ENCODE data around the gene ESPL1.

The ESPL1 gene

DNA sequence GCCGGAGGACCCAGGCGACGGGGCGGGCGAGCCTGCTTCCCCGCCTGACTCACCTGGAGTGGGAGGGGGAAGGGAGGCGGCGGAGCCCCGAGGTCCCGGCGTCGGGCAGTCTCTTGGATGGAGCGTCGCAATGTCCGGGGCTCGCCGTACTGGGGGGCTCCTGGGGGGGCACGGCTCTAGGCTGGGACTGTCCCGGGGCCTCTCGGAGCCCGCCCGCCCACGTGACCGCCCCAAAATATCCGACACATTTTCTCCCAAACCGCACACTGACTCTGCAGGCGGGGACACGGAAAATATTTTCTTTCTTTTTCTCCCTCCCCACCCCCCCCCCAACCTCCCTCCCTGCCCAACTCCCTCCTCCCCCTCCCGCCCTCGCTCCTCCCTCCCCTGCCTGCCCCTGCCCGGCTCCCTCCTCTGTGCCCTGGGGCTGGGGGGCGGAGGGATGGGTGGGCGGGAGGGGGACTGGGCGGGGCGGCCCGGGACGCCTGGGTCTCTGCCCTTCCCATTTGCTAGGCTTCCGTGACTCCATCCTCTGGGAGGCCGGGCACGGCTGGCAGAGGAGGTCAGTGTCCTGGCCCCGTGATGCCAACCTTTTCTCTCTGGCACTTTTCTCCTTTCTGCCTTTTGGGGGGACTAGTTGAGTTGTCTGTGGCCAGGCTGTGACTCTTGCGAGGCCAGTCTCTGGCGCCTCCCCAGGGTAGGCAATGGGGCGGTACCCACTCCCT is 36.0 kb upstream of the ESPL1 start, which contains the start of gene RARG:
Gene RARG (minus strand): TSS at position 289 of the 725 bp plus-strand sequence. CDS start 4,664 bp downstream, outside the sequence.
- DNase-seq (ENCODE audit: low spot score), result no peak

DNA sequence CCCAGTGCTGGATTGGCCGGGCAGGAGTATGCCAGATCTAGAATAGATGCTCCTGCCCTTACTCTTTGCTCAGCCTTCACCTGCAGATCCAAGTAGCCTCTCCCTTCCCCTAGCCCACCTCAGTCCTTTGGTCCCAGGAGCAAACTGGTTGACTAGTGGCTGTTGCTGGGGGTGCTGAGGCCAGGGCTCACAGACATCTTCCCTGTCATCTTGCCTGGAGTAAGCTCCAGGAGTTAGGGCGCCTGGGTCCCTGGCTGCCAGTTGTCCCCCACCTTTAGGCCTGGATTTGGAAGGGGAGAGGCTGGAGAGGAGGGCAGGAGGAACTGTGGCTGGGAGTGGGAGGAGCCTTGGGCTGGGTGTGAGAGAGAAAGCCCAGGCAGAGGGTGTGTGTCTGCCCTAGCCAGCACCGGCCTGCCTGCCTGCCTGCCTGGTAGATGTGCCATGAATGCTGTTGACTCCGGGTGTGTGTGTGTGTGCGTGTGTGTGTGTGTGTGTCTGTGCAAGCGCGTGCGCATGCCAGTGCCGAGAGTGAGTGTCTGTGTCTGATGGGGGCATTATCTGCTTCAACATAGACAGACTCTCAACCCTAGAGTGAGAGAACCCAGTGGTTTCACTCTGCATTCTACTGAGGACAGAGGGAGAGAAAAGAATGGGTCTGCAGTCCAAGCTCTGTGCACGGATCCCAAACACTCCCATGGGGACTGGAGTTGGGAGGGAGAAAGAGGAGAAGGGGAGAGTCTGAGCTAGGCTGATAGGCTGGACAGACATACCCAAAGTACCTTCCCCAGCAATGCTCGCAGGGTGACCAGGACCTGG is 35.2 kb upstream of the ESPL1 start:
- DNase-seq (ENCODE audit: low spot score), result no peak

DNA sequence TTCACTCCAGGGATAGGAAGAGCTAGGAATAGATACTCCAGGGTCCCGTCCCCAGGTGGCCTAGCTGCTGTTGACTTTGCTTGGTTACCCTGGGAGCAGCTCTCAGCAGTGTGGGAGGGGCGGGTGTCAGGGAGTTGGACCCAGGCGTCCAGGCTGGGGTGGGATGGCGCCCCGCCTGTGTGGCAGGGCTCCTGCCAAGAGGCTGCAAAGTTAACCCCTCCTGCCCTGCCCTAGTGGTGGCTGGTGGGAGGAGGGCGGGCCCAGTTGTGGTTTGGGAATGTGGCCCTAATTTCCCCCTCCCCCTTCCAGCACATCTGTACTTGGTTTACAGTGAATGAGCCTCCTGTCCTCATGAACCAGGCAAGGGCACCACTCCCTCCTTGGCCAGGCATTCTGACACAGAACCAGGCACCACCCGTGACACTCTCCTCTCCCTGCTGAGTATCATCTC is 34.4 kb upstream of the ESPL1 start:
- DNase-seq (ENCODE audit: low spot score), result no peak

DNA sequence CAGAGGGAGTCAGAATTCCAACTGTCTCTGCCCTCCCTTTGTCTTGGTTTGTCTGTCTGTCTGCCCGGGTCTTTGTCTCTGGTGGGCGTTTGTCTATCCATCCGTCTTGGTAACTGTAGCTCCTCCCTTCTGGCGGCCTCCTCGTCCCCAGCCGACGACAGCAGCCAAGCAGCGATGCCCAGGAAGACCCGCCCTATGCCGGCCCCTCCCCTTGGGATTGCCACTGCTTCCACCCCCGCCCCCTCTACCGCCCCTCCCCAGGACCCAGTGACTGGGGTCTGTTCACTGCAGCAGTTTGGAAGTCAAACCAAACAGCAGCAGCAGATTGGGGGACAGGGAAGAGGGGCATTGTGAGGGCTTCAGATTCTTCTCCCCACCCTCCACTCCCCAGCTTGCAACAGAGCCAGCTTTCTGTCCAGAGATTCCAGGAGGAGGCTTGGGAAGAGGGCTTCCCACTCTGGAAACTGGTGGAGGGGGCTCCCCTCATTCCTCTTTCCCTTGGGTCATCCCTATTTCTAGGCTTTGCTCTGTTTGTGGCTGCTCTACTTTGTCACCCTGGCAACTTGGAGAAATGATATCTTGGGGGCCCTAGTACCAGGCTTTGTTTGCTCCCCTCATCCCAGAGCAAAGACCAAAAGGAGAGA is 33.7 kb upstream of the ESPL1 start:
- no peak for DNase-seq (ENCODE audit: low spot score)

DNA sequence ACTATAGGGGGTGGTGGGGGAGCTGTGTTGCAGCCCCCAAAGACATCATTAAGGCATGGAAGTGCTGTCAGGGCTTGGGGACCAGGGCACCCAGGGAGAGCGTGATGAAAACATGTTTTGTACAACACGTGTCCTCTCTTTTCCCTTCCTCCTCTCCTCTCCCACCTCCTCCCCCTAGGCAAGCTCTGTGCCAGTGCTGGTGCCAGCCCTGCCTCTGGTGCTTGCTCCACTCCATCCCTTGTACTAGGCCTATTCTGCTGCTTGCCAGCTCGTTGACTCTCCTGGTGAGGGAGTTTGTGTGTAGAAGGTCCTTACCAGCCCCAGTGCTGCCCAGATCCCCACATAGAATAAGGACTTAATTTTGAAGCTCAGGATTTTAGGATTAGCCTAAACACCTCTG is 32.9 kb upstream of the ESPL1 start:
- peak; percentile 65 for DNase-seq (ENCODE audit: low spot score)

DNA sequence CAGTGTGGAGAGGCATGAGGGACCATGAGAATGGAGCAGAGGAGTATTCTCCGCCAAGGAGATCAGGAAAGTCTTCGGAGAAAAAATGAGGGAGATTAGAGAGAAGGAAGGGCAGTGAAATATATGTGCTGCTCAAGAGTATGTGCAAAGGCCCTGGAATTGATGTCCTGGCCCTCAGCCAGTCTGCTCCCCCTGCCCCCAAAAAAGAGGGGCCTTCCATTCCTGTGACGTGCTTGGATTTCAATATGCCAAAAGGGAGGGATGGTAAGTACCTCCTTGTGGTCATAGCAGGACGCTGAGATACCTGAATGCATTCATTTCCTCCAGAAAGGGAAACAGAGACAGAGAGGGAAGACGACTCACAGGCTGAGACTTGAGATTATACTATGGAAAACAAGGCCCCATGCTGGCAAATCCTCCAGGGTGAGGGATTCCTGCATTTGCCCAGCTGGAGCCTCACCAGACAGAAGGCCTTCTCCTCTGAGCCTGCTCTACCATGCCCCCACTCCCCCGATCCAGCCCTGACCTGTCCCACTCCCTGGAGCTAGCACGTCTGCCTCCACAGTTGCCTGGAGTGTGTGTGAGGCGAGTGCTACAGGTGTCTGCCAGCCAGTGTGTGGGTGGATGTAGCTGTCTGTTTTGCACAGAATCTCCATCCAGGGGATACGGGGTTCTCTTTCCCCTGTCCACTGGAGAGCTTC is 32.2 kb upstream of the ESPL1 start:
- DNase-seq (ENCODE audit: low spot score), result no peak

DNA sequence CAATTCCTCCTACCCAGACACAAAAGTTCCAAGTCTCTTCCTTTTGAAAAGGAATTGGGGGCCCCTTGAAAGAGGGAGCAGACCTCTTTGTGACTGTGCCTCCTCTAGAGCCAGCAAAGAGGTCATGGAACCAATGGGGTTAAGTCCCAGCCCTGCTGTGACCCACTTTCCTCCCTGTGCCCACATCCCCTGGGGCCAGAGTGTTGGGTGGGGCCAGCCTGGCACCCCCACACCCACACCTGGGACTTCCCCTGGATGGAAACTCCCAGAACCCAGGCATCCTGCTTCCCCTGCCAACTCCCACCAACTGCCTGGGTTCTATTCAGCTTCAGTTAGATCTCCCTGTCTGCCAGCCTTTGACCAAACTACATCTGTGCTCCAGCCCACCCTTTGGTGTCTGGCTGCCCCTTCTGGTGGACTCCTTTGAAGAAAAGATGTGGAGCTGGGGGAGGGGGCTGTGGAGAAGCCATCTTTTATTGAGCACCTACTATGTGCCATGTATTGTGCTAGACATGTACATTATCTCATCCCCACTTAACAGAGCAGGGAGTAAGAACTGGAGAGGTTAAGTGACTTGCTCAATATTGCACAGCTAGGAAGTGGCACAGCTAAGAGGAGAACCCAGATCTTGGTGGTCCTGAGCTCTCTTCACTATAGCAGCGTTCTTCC is 31.5 kb upstream of the ESPL1 start:
- no peak for DNase-seq (ENCODE audit: low spot score)

DNA sequence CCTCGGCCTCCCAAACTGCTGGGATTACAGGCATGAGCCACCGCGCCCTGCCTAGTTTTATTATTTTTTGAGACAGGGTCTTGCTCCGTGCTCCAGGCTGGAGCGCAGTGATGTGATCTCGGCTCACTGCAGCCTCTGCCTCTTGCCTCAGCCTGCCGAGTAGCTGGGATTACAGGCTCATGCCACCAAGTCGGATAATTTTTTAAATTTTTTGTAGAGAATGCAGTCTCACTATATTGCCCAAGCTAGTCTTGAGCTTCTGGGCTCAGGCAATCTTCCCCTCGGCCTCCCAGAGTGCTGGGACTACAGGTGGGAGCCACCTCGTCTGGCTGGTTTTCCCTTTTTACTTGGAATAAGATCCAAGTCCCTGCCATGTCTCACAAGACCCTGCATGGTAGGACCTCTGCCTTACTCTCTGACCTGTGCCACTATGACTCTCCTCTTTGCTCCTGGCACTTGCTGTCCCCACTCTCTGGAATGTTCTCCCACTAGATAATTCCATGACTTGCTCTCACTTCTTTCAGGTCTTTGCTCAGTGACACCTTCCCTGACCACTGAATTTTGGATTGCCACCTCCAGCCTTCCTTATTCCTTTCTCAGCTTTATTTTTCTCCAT is 28.3 kb upstream of the ESPL1 start:
- no peak for DNase-seq (ENCODE audit: low spot score)

DNA sequence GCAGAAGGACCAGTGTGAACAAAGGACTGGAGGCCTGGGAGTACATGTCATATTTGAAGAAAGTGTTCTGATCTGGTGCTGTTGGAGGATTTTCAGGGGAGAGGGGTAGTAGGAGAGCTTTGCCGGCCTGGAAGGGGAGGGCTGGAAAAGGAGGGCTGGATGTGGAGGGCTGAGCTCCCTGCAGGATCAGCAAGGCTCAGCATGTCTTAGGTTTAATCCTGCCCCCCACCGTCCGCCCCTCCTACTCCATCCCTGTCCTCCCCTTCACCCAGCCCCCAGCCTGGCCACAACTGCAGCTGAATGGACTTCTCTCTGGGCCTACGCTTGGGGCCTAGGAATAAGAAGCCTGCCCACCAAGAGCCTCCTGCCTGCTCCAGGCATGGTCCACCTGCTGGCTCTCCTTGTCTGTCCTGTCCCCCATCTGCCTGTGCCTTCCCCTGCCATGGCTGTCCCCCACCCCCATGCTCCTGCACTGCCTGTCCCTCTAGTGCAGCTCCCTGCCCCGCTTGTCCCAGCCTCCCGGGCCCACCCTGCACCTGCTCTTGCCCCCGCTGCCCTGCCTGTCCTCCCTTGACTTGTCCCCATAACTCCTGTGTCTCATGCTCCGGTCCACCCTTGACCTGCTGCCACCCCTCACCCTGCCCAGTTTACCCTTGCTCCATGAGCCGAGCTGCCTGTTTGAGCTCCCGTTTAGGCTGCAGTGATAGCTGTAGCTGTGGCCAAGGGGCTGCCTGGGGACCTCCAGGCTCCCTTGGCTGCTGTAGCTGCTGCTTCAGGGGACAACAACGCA is 26.3 kb upstream of the ESPL1 start:
- peak; percentile 54 for DNase-seq (ENCODE audit: low spot score)

DNA sequence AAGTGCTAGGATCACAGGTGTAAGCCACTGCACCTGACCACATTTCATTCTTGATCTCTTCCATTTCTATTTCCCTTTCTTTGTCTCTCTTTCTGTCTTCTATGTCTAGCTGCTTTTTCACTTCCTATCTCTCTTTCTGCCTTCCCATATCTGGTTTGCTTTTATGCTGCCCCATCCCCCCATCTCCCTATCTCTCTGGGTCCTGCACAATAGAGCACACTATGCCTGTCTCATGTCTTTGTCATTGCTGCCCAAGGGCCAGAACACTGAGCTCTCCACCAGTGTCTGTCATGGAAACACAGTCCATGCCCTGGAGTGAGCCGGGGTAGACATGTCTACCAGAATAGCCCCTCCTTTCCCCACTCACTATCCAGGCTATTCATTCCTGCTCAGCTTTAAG is 23.8 kb upstream of the ESPL1 start:
- no peak for DNase-seq (ENCODE audit: low spot score)

DNA sequence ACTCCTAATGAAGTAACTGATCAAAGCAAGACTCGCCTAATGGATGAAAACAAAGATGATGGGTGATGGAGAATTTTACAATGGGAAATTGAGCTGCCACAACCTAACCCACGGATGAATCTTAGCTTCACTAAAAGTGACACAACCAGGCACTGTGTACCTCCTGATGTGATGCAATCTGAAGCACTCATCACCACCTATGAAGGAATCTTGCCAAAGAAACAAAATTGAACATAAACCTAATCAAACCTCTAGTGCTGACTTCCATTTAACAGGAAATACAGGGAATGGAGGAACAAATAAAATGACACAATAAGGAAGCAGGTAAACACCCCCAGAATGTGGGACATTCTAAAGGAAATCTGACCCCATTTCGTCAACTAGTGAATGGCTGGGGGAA is 22.8 kb upstream of the ESPL1 start:
- no peak for DNase-seq (ENCODE audit: low spot score)

DNA sequence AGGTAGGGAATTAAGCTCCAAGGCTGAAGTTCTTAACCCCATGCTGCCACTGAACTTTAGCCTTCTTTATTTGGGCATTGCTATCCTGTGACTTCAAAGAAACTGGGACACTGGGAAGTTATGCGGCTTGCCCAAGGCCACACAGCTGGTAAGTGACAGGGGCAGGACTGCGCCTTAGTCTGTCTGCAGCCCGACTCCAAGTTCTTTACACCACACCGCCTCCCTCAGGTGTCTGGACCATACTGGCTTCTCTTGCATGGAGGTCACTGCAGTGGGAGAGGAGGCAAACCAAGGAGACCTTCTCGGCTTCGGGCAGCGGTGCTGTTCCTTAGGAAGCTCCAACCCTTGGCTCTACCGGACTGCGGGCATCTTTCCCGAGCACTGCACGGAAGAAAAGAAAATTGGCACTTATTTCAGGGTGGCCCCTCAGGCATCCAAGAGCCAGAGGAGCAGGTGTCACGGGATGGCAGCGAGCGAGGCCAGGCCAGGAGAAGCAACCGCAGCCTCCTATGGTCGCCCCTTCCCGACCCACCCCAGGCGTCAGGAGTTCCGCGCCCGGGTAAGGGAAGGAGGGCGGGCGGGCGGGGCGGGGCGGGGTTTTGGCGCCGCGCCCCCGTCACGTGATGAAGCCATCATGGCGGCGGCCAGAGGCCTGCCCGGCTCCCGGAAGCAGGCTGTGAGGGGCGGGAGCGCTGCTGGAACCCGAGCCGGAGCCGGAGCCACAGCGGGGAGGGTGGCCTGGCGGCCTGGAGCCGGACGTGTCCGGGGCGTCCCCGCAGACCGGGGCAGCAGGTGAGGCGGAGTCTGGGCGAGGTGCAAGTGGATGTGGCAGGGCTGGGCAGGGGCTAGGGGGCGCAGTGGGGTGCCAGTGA is 16.4 kb upstream of the ESPL1 start:
- peak; percentile 97 for DNase-seq (ENCODE audit: low spot score)

DNA sequence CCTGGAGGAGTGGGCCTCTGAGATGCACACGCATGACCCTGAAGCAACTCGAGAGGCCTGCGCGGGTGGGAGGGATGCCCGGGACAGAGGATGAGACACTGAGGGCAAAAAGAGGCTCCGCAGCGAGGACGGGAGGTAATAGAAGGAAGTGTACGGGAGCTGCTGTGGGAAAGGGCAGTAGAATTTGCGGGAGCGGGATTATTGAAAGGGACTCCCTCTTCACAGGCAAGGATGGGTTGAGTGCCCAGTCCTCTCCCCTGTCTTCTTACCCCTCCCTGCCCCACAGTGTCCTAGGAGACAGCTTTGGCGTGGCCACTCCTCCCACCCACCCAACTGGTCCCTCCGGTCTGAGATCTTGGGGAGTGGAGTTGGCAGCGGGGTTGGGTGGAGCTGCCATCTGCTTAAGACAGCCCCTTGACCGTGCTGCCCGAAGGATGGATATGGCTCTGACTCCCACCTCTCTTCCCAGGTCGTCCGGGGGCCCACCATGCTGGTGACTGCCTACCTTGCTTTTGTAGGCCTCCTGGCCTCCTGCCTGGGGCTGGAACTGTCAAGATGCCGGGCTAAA is 15.7 kb upstream of the ESPL1 start:
- peak; percentile 54 for DNase-seq (ENCODE audit: low spot score)

DNA sequence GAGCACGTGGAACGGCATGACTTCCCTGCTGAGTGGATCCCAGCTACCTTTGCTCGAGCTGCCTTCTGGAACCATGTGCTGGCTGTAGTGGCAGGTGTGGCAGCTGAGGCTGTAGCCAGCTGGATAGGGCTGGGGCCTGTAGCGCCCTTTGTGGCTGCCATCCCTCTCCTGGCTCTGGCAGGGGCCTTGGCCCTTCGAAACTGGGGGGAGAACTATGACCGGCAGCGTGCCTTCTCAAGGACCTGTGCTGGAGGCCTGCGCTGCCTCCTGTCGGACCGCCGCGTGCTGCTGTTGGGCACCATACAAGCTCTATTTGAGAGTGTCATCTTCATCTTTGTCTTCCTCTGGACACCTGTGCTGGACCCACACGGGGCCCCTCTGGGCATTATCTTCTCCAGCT is 14.8 kb upstream of the ESPL1 start:
- DNase-seq (ENCODE audit: low spot score), result no peak

DNA sequence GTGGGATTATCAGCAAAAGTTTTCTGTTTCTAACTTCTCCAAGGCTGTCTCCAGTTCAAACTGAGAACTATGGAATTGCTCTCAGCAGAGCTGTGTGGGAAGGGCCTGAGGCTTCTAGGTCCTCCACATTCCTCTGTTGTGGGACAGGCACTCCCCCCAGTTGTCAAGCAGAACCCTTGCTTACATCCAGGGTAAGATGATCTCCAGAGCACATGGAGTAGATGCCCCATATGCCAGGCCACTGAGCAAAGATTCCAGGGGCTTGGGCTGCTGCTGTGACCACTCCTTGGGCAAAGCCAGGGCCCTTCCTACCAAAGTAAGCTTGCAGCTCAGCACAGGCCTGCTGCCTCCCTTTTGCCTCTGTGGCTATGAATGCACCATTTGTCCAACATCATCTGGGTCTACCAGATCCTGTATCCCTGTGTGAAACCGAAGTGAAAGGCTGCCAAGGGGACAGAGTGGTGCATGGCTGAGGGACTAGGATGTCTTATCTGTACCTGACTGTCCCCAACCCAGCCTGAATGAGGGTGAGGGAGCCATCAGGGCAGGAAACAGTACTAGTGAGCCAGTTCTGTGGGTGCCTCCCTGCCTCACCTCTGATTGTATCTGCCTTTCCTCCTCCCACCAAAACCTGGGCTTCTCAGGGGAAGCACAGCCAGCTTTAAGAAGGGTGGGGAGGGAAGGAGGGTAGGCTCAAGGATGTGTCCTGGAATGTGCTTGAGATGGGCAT is 13.1 kb upstream of the ESPL1 start:
- DNase-seq (ENCODE audit: low spot score), result no peak

DNA sequence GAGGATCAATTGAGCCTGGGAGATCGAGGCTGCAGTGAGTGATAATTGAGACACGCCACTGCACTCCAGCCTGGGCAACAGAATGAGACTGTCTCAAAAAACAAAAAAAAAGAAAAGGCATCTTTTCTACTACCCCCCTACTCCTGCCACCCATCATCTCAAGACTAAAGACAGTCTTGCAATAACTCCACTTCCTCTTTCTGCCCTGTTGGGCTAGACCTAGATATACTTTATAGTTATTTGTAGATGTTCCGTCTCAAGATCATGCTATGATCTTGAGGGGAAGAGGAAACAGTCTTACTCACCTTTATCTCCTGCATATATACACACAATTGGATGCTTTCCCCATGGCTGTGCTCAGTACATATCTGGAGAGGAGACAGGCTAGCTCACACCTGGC is 12.1 kb upstream of the ESPL1 start:
- no peak for DNase-seq (ENCODE audit: low spot score)

DNA sequence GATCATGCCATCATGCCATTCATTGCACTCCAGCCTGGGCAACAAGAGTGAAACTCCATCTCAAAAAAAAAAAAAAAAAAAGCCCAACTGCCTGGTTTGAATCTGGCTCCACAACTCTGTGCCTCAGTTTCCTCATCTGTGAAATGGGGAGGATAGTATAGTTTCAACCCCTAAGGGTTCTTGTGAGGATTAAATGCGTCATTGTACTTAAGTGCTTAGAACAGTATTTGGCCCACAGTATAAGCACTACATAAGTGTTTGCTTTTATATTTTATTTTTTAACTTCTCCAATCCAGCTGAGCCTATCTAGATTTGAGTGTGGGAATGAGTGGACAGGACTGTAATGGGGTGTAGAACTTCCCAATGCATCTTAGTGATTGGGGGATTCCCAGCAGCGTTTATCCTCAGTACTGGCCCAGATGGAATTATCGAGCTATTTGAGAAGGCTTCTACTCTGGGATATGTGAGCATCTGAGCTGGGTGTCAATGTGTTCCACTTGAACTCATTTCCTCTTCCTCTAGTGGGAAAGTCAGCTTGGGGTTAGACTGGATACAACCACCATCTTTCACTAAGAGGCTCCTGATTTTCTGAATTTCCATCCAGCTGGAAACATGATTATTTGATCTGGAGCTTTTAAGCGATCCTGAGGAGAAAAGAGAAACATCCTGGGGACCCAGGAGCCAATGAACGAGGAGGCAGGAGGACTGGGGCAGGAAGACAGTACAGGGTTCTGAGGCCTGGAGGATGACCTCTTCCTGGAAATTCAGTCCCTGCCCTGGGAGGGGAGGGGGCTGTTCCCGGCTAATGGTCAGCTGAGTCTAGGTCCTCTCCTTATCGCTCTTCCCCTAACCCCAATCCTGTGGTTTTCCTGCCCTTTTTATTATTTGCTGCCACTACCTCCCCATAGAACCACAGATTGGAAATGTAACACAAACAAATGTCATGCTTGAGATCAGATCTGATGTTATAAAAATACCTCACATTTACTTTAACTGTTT is 9.3 kb upstream of the ESPL1 start:
- peak; percentile 22 for DNase-seq (ENCODE audit: low spot score)
